ENCODE measurements around the gene VIPR1.
"Not testable (repeated sequence)": the region's sequence is repeated elsewhere in the genome, so short reads cannot be mapped to it uniquely, and the experiment has no call there.

Gene VIPR1

DNA sequence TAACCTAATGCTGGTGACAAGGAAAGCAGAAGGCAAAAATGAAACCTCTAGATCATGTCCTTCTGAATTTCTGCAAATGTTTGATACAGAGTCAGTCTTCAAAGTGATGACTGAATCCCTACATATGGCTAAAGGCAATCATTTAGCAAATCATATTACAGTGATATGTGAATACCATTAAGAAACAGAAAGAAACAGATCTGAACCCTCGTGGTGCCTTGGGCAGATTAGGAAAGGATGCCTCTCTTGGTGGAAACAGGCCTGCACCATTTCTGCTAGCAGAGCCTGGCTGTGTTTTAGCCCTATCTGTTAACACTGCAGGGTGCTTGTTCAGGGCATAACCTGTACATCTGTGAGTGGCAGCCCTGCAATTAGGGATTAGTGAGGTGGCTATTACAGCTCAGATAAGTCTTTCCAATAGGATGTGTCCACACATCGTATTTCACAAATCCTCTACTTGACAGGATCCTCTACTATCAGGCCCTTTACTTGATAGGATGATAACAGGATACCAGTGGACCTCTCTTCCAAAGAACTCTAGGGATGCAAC, 67.2 kb downstream of the VIPR1 start:
- no peak for DNase-seq (ENCODE audit: low read depth in 2 of 3, low spot score in 1 of 3)

DNA sequence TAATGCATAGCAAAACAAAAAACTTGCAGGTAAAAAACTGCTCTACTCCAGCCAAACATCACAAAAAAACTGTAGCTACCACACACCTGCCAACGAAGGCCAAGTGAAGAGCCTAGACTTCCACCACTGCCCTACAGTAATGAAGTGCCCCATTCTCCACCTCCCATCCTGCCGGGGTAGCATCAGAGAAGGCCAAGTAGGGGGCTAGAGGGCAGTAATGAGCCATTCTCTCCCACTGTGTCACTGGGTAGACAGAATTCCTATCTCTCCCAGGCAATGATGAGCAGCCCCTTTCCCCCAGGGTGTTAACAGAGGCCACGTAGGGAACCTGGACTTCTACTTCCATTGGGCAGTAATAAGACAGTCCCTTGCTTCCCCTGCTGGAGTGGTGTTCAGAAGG, 69.8 kb downstream of the VIPR1 start:
- no peak for DNase-seq (ENCODE audit: low read depth in 2 of 3, low spot score in 1 of 3)

DNA sequence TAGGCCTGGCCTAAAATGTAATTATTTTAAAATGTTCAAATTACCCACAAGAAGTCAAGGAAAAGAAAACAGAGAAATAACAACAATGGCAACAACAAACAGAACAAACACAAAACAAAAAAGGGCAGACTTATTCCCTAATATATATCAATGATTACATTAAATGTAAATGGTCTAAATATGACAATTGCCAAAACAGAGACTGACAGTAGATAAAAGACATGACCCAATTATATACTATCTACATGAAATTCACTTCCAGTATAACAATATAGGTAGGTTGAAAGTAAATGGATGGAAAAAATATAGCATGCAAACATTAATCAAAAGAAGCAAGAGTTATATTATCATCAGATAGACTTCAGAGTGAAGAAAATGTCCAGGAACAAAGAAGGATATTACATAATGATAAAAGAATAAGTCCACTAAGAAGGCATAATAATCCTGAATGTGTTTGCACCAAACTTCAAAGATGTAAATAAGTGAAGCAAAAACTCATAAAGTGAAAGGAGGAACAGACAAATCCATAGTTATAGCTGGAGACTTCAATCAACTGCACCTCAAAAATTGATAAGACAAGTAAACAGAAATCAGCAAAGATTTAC, 72.8 kb downstream of the VIPR1 start:
- DNase-seq (ENCODE audit: low read depth in 2 of 3, low spot score in 1 of 3), result no peak

DNA sequence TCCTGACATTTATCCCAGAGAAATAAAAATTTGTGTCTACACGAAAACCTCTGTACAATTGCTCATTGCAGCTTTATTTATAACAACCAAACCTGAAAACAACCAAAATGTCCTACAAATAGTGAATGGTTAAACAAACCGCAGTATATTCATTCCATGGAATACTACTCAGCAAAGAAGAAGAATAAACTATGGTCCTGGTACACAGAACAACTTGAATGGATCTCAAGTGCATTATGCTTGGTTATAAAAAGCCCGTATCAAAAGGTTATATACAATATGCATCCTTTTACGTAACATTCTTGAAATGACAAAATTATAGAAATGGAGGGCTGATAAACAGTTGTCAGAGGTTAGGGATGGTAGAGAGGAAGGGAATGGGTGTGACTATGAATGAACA, 75.6 kb downstream of the VIPR1 start:
- no peak for DNase-seq (ENCODE audit: low read depth in 2 of 3, low spot score in 1 of 3)

DNA sequence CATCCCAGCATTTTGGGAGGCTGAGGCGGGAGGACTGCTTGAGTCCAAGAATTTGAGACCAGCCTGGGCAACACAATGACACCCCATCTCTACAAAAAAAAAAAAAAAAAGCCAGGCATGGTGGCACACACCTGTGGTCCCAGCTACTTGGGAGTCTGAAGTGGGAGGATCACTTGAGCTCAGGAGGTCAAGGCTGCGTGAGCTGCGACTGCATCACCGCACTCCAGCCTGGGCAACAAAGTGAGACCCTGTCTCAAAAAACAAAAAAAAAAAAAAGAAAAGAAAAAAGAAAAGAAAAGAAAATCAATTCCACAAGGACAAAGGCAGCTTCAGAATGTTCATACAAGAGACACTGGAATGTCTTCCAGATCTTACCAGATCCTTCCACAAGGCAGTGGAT, 76.9 kb downstream of the VIPR1 start:
- DNase-seq (ENCODE audit: low read depth in 2 of 3, low spot score in 1 of 3), result not testable (repeated sequence)

DNA sequence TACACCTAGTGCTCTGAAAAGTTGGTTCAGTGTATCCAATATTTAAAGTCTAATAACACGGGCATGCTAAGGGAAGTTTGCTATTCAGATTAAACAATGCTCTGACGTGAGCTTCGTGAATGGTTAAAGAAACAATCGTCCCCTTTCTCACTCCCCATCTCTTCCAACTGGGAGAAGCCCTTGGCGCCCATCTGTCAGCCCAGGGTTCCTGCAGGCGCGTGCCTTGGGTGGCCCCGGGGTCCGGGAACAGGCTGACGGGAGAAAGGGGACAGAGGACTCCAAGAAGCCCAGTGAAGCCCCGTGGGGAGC, 78.9 kb downstream of the VIPR1 start:
- DNase-seq (ENCODE audit: low read depth in 2 of 3, low spot score in 1 of 3), result no peak

DNA sequence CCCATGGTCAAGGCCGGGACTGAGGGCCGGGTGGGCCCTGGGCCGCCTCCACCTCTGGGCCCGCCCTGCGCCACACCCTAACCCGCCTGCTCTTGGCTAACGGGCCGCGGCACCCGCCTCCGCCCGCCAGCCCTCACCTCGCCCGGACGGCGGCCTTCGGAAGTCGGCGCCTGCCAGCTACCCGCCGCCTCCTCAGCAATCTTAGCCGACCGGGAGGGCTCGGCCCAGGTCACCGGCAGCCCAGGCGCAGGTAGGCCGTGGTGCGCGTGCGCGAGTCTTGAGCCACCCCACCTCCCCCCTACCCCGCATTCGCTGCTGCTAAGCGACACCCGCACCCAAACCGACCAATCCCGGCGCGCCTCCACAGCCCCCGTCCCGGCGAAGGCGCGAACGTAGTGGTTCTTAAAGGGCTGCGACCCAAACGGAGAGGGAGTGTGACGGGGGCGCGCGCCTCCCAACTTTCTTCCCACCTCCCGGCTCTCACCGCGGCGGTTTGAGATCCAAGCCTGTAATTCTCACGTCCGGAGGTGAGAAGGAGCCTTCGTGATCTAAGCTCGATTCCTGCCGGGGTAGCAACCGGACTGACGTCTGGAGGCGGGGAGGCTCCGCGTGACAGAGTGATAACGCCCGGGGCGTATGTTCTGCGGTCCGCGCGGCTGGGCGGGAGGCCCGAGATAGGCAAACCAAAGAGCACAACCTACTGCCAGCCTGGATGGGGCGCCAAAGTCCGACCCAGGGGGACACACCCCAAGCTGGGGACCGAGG, 79.4 kb downstream of the VIPR1 start, which contains the start of gene SEC22C:
SEC22C (minus strand) TSS at position 259 of the 765 bp plus-strand sequence. CDS start 12,921 bp downstream, outside the sequence.
- peak; percentile 91 to 96 (median 92) for DNase-seq (ENCODE audit: low read depth in 2 of 3, low spot score in 1 of 3)

DNA sequence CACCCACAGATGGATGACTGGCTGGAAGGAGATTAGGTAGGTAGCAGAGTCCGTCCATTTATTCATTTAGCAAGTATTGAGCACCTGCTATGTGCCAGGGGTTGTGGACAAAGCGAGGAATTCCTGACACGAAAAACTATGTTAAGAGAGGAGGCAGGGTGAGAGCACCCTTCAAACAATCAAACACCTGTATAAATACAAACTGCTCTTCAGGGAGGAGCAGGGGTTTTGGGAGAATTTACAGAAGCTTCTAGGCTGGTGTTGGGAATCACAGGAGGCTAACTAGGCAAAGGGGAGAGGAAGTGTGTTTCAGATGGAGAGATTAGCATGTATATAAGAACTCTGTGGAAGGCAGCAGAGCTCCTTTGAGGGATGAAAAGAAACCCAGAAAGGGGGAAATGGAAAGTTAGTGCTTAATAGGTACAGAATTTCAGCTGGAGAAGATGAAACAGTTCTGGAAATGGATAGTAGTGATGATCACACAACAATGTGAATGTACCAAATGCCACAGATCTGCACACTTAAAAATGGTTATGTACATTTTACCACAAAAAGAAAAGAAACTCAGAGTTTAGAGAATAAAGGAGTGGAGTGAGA, 80.1 kb downstream of the VIPR1 start:
- no peak for DNase-seq (ENCODE audit: low read depth in 2 of 3, low spot score in 1 of 3)
